Measurements from ENCODE around the gene CTSF.
"Not testable (repeated sequence)": the region's sequence is repeated elsewhere in the genome, so short reads cannot be mapped to it uniquely, and the experiment has no call there.

CTSF gene

DNA sequence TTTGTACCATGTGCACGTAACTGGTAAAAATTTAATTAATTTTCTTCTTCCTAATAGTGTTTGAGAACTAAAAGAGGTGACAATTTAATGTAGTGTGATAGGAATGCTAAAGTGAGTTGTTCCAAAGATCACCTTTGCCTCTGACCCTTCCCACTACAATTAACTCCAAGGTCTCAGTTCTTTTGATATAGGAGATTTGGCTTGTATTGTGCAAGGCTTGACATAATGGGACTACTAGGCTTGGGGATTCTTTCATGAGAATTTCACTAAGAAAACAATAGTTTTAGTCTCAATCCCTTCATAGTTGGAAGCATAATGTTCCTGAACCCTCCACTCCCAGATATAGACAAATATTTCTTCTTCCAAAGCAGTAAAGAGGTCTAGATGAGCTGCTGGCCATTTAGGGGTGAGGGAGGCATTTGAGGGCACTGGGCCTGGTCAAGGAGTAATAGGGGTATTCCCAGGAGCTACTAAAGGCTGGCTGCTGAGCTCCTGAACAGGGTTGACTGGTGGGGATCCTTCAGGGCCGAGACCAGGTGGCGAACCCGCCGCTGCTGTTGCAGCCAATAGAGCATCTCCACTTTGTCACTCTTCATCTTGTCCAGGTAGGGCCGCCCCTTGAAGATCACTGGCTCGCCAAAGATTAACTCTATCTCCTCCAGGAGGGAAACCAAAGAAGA lies 21.7 kb upstream of the CTSF start:
- DNase-seq (ENCODE audit: low read depth in 2 of 2): no peak

DNA sequence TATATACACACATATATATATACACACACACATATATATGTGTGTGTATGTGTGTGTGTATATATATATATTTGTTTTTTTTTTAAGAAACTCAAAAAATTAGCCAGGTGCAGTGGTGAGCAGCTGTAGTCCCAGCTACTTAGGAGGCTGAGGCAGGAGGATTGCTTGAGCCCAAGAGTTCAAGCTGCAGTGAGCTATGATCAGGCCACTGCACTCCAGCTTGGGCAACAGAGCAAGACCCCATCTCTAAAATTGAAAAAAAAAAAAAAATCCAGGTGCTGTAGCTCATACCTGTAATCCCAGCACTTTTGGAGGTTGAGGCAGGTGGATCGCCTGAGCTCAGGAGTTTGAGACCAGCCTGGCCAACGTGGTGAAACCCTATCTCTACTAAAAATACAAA lies 20.9 kb upstream of the CTSF start:
- DNase-seq (ENCODE audit: low read depth in 2 of 2): not testable (repeated sequence)

DNA sequence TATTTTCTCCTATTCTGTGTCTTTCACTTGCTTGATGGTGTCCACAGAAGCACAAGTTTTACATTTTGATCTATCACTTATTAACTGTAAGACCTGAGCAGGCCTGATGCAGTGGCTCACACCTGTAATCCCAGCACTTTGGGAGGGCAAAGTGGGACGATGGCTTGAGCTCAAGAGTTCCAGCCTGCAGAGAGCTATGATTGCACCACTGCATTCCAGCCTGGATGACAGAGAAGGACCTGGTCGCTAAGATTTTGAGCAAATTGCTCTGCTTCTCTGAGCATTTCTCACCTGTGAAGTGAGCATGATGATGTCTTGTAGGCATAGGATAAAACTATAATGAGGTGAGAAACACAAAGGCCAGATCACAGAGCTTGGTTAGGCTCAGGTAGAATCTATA lies 17.7 kb upstream of the CTSF start:
- DNase-seq (ENCODE audit: low read depth in 2 of 2): no peak

GRCh38 chr11:66585447-66585846 lies 17.0 kb upstream of the CTSF start:
- DNase-seq (ENCODE audit: low read depth in 2 of 2): not testable (repeated sequence)

DNA sequence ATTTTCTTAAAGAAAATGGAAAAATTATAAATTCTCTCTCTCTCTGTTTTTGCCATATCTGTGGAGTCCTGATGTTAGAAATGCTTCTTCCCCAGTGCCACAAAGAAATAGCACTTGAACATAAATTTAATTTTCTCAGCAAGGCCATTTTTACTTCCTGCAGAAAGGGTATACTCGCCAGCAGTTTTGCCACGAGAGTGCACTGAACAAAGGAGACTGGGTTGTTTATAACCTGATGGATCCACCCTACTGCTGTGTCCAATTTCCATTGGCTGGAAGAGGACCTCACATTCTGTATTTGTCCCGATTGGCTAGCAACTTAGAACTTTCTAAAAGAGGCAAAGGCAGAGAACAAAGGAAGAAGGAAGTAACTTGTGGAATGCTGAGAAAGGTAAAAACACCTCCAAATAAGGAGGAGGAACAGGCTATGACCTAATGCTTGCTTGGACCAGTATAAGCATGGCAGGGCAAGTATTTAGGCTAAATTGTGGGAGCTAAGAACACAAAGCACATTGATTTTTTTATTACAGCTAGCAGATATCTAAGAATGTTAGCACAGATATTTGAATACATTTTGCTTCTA lies 14.2 kb upstream of the CTSF start:
- DNase-seq (ENCODE audit: low read depth in 2 of 2): not testable (repeated sequence)

DNA sequence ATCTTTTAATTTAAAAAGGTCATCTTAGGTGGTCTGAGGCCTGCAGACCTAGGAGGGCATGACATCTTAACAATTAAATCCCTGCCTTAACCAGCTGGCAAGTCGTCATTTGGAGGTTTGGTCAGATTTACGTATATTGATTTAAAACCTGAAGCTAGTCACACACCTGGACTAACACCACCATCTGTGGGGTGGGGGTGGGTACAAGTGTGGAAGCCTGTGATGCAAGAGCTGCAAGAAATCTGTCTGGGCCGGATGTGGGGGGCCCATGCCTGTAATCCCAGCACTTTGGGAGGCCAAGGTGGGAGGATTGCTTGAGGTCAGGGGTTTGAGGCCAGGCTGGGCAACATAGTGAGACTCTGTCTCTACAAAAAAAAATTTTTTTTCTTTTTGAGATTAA lies 12.9 kb upstream of the CTSF start:
- DNase-seq (ENCODE audit: low read depth in 2 of 2): no peak

DNA sequence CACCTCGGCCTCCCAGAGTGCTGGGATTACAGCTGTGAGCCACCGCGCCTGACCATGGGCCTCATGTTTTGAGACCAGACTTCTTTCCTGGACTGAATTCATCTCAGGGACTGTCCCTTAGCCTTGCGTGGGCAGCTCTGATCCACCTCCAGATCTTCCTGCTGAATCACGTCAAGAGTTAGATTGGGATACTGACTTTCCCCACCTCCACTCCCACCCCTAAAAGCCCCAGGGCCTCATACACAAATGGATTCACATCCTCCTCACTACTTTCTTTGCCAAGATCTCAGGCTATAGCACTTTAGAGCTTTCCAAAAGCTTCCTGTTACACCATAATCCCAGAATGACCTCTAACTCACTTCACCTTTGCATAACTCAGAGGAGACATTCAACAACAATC lies 12.4 kb upstream of the CTSF start:
- DNase-seq (ENCODE audit: low read depth in 2 of 2): no peak

DNA sequence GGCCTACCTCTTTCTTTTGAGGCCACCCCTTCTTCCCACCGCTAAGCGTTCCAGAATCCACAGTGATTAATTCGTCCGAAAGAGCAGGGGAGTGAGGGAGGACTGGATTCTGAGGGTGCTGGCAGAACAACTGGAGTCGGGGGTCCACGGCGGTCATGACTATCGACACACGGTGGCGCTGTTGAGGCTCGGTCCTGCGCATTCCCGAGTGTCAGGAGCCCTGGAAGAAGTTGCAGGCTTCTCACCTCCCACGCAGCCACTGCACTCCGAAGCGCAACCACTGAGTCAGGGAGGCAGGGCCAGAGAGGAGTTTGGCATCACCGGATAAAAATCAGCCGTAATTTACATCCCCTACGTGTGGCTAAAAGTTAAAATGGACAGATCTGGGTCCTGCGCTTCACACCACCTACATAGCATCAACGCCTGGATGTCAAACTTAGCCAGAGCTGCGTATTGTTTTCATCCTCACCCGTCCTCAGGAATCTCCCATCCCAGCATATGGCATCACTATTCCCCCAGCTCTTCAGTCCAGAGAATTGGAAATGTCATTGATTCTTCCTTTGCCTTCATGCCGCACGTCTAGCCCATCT lies 10.7 kb upstream of the CTSF start:
- DNase-seq (ENCODE audit: low read depth in 2 of 2): peak; percentile 76 to 83

- no peak for DNase-seq (ENCODE audit: low read depth in 2 of 2)
These were observed 2.4 kb upstream of the CTSF start for GRCh38 chr11:66570850-66571180.

GRCh38 chr11:66570079-66570849 lies 1.9 kb upstream of the CTSF start:
- no peak for DNase-seq (ENCODE audit: low read depth in 2 of 2)

DNA sequence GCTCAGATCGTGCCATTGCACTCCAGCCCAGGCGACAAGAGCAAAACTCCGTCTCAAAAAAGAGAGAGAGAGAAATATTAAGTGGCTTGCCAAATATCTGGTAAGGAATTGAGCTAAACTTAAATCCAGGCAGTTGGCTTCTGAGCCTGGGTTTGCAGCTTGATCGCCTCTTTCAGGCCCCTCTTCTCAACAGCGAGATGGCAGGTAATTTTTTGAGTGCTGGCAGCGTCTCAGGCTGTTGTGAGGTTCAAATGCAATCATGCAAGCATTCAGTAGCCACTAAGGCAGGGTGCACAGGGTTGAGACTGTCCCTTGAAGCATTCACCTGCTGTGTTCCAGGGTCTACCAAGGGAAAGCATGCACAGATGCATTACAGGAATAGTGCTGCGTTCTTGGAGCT lies 670 bp upstream of the CTSF start:
- DNase-seq (ENCODE audit: low read depth in 2 of 2): no peak

GRCh38 chr11:66567787-66568123 lies 651 bp downstream of the CTSF start:
- DNase-seq (ENCODE audit: low read depth in 2 of 2): no peak

- no peak for DNase-seq (ENCODE audit: low read depth in 2 of 2)
These were observed 2.2 kb downstream of the CTSF start for GRCh38 chr11:66566221-66566620.

- no peak for DNase-seq (ENCODE audit: low read depth in 2 of 2)
These were observed 3.4 kb downstream of the CTSF start for GRCh38 chr11:66564984-66565383.

GRCh38 chr11:66564538-66564937 lies 3.9 kb downstream of the CTSF start:
- DNase-seq (ENCODE audit: low read depth in 2 of 2): no peak

DNA sequence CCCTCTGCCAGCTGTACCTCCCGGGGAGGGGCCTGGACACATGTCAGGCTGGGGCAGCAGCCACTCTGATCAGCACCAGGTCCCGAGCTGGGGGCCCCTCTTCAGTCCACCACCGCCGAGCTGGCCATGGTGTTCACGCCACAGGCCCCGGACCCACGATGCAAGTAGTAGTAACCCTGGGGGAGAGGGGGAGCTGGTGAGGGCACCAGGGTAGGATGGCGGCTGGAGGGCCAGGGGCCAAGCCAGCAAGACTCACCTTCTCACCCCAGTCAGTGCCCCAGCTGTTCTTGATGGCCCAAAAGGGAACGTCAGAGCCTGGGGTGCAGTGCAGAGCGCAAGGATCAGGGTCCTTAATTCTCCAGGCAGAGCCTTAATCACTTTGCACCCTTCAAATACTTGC lies 4.6 kb downstream of the CTSF start:
- no peak for DNase-seq (ENCODE audit: low read depth in 2 of 2)

DNA sequence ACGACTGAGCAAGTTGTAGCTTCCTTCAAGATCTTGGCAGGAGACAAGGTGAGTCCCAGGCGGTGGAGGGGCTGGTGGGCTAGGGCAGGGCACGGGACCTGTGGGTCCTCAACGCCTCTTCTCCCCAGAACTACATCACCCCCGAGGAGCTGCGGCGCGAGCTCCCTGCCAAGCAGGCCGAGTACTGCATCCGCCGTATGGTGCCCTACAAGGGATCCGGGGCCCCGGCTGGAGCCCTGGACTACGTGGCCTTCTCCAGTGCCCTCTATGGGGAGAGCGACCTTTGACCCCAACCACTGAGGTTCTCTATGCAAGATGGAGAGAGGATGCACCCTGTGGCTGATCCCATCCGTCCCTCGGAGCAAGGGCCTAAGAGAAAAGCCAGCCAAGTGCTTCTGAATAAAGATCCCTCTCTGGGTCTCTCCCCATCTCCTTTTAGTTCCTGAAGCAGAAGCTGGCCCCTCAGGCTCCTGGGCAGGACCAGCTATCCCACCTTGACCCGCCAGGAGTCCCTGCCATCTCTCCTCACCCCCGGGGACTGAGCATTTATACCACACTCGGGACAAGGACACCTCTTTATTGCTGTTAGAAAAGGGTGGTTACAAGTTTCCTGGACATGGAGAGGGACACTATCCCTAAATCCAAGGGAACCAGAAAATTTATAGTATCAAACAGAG lies 5.4 kb downstream of the CTSF start:
- DNase-seq (ENCODE audit: low read depth in 2 of 2): no peak

GRCh38 chr11:66562275-66562674 lies 6.1 kb downstream of the CTSF start:
- DNase-seq (ENCODE audit: low read depth in 2 of 2): no peak

- no peak for DNase-seq (ENCODE audit: low read depth in 2 of 2)
These were observed 6.5 kb downstream of the CTSF start for GRCh38 chr11:66561975-66562248.

- no peak for DNase-seq (ENCODE audit: low read depth in 2 of 2)
These were observed 7.0 kb downstream of the CTSF start for GRCh38 chr11:66561178-66561974.

GRCh38 chr11:66559866-66560676 lies 8.3 kb downstream of the CTSF start:
- DNase-seq (ENCODE audit: low read depth in 2 of 2): no peak
